ENCODE measurements around the gene SOCS7. TPM values are rescaled to one million over a fixed set of nuclear protein-coding genes. Genes with fewer than 3 reads are reported as not detected.

The SOCS7 gene
- total and polyA plus RNA-seq, 2 donors, result 3.5 to 10.4 TPM

DNA sequence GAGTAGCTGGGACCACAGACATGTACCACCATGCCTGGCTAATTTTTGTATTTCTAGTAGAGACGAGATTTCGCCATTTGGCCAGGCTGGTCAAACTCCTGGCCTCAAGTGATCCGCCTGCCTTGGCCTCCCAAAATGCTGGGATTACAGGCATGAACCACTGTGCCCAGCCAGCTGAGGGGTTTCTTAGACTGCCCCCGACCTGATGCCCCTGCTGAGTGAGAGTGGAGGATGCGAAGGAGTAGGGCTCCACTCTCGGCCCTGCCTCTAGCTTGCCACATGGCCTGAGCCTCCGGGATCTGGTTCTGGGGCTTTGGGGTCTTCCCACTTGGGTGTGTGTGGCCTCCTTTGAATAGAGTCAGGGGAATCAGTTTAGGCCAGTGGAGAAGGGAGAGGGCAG is 18.9 kb upstream of the SOCS7 start:
- Histone ChIP-seq H3K27ac (ENCODE audit: low read depth in 1 of 2, low read length in 1 of 2) (no peak overlapping the region), H3K4me3 (ENCODE audit: low read length in 2 of 2) (no peak overlapping the region), H3K27me3 (ENCODE audit: control insufficient read depth in 2 of 2, insufficient read depth in 1 of 2, low read length in 1 of 2) (no peaks in the 10 kb centered on the region), H3K4me1 (ENCODE audit: control insufficient read depth in 2 of 2, insufficient read depth in 2 of 2, low read length in 2 of 2) (no peaks in the 10 kb centered on the region), H3K36me3 (ENCODE audit: control insufficient read depth in 2 of 2, insufficient read depth in 2 of 2, low read length in 1 of 2) (no peaks in the 10 kb centered on the region), H3K9me3 (ENCODE audit: control insufficient read depth in 2 of 2, insufficient read depth in 1 of 2, low read length in 1 of 2) (no peaks in the 10 kb centered on the region)
- WGBS, result 95% methylated on average over 7 of the region's 7 CpGs
- DNase-seq (ENCODE audit: low read depth in 6 of 9, low spot score in 9 of 9), result no peak

DNA sequence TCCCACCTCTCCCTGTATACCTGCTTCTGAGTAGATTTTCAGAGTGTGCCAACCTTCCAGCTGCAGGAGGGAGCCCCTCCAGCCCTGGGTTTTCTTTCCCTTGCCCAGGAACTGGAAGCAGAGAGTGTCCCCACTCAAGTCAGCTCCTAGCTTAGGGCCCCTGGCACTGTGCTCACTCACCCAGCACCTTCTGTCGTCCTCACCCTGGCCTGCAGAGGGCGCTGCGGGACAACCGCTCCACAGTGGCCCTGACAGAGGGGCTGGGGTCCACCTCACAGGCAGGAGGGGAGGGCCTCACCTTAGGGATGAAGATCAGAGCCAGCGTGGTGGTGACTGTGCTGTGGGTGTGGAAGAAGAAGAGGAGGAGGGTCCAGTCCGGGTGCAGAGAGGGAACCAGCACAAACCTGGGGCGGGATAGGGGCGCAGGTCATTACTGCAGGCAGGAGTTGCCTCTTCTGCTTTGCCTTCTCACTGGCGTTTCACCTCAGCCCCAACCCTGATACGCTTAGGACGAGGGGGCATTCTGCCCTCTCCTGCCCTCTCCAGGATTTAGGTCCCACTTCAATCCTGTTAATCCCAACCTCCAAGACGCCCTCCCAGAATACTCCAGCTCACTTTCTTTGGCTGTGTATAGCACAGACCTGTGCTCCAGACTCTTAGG is 17.9 kb upstream of the SOCS7 start:
- 60% methylated on average over 12 of the region's 12 CpGs for WGBS
- H3K27ac ChIP-seq (ENCODE audit: low read depth in 1 of 2, low read length in 1 of 2), result no peak overlapping the region
- peak in 3 of 9 donors; percentile 37 to 54 (median 52) for DNase-seq (ENCODE audit: low read depth in 6 of 9, low spot score in 9 of 9)
- H3K27me3 ChIP-seq (ENCODE audit: control insufficient read depth in 2 of 2, insufficient read depth in 1 of 2, low read length in 1 of 2), result peaks cover 0 to 3% of the 10 kb centered on the region in 2 donors
- no peaks in the 10 kb centered on the region for H3K4me1 ChIP-seq (ENCODE audit: control insufficient read depth in 2 of 2, insufficient read depth in 2 of 2, low read length in 2 of 2)
- no peak overlapping the region for H3K4me3 ChIP-seq (ENCODE audit: low read length in 2 of 2)
- no peaks in the 10 kb centered on the region for H3K9me3 ChIP-seq (ENCODE audit: control insufficient read depth in 2 of 2, insufficient read depth in 1 of 2, low read length in 1 of 2)
- H3K36me3 ChIP-seq (ENCODE audit: control insufficient read depth in 2 of 2, insufficient read depth in 2 of 2, low read length in 1 of 2), result no peaks in the 10 kb centered on the region

DNA sequence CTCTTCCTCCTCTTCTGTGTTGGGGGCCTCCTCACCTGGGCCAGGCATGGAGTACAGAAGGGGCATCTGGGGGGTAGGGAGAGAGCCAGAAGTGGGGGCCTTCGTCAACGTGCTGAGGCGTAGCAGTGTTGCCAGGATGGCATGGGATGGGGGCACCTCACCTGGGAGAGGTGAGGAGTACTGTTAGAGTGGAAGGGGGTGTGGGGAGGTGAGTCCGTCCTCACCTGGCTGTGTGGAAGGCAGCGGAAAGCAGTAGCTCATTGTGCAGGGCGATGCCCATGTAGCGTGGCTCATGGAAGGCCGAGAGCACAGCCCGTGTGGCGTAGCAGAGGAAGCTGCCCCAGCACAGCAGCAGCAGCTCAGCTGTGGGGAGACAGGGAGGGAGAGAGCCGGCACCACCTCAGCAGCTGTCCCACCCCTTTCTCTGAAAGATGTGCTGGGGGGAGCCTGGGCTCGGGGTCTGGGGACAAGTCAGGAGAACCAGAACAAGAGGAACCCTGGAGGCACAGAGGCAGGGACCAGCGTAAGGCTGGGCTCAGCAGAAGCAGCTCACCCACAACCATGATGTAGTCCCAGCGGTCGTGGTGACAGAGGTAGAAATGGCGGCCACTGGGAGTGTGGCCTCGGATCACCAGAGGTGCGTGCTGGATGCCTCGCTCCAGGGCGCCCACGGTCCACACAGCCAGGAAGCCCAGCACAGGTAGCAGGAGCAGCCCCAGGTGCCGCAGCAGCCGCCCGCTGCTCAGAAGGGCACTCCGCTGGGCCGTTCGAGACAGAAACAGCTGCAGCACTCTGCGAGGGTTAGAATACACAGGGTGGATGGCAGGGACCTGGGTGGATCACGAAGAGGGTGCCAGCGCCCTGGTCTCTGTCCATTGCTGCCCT is 16.9 kb upstream of the SOCS7 start:
- no peaks in the 10 kb centered on the region for H3K36me3 ChIP-seq (ENCODE audit: control insufficient read depth in 2 of 2, insufficient read depth in 2 of 2, low read length in 1 of 2)
- H3K4me1 ChIP-seq (ENCODE audit: control insufficient read depth in 2 of 2, insufficient read depth in 2 of 2, low read length in 2 of 2), result no peaks in the 10 kb centered on the region
- no peaks in the 10 kb centered on the region for H3K9me3 ChIP-seq (ENCODE audit: control insufficient read depth in 2 of 2, insufficient read depth in 1 of 2, low read length in 1 of 2)
- H3K27me3 ChIP-seq (ENCODE audit: control insufficient read depth in 2 of 2, insufficient read depth in 1 of 2, low read length in 1 of 2), result peaks cover 0 to 3% of the 10 kb centered on the region in 2 donors
- DNase-seq (ENCODE audit: low read depth in 6 of 9, low spot score in 9 of 9), result no peak
- 92% methylated on average over 30 of the region's 30 CpGs for WGBS
- H3K4me3 ChIP-seq (ENCODE audit: low read length in 2 of 2), result no peak overlapping the region
- no peak overlapping the region for H3K27ac ChIP-seq (ENCODE audit: low read depth in 1 of 2, low read length in 1 of 2)

DNA sequence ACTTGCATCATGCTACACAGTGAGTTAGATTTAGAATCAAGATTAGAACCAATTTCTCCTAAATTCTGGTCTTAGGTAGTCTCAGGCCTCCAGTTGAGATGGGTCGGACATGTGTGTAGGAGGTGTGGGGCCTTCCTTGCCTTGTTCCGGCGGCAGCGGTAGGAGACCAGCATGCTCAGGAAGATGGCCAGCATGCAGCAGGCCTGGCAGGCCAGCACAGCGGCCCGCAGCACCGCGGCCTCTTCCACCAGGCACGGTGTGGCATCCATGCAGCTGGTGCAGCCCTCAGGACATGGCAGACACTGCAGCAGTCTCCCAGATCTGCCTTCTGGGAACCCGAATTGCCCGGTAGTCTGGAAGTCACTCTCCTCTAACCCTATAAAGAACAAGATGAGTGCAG is 14.8 kb upstream of the SOCS7 start:
- Histone ChIP-seq H3K27ac (ENCODE audit: low read depth in 1 of 2, low read length in 1 of 2) (no peak overlapping the region), H3K4me1 (ENCODE audit: control insufficient read depth in 2 of 2, insufficient read depth in 2 of 2, low read length in 2 of 2) (peaks cover 0 to 3% of the 10 kb centered on the region in 2 donors), H3K4me3 (ENCODE audit: low read length in 2 of 2) (no peak overlapping the region), H3K36me3 (ENCODE audit: control insufficient read depth in 2 of 2, insufficient read depth in 2 of 2, low read length in 1 of 2) (no peaks in the 10 kb centered on the region), H3K27me3 (ENCODE audit: control insufficient read depth in 2 of 2, insufficient read depth in 1 of 2, low read length in 1 of 2) (peaks cover 0 to 3% of the 10 kb centered on the region in 2 donors), H3K9me3 (ENCODE audit: control insufficient read depth in 2 of 2, insufficient read depth in 1 of 2, low read length in 1 of 2) (no peaks in the 10 kb centered on the region)
- WGBS, result 98% methylated on average over 11 of the region's 11 CpGs
- DNase-seq (ENCODE audit: low read depth in 6 of 9, low spot score in 9 of 9), result no peak

DNA sequence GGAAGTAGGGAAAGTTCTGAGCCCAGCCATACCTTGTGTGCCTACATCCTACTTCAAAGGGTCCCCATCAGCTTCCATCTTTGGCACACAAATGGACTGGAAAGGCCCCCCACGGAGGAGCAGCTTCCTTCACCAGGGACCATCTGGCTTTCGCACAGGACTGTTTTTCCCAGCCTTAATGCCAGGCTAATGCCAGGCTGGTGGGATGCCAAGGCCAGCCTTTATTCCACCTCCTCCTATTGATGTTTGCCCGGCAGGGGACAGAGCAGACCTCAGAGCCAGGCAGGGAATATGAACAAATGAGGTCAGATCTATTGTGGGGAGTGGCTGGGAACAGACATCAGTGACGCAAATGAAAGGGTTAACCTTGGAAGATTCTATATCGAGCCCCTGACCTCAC is 13.6 kb upstream of the SOCS7 start:
- no peaks in the 10 kb centered on the region for H3K36me3 ChIP-seq (ENCODE audit: control insufficient read depth in 2 of 2, insufficient read depth in 2 of 2, low read length in 1 of 2)
- H3K9me3 ChIP-seq (ENCODE audit: control insufficient read depth in 2 of 2, insufficient read depth in 1 of 2, low read length in 1 of 2), result no peaks in the 10 kb centered on the region
- no peak overlapping the region for H3K27ac ChIP-seq (ENCODE audit: low read depth in 1 of 2, low read length in 1 of 2)
- H3K4me1 ChIP-seq (ENCODE audit: control insufficient read depth in 2 of 2, insufficient read depth in 2 of 2, low read length in 2 of 2), result peaks cover 0 to 3% of the 10 kb centered on the region in 2 donors
- no peak overlapping the region for H3K4me3 ChIP-seq (ENCODE audit: low read length in 2 of 2)
- DNase-seq (ENCODE audit: low read depth in 6 of 9, low spot score in 9 of 9), result no peak
- H3K27me3 ChIP-seq (ENCODE audit: control insufficient read depth in 2 of 2, insufficient read depth in 1 of 2, low read length in 1 of 2), result peaks cover 0 to 3% of the 10 kb centered on the region in 2 donors
- WGBS, result 91% methylated on average over 5 of the region's 5 CpGs

DNA sequence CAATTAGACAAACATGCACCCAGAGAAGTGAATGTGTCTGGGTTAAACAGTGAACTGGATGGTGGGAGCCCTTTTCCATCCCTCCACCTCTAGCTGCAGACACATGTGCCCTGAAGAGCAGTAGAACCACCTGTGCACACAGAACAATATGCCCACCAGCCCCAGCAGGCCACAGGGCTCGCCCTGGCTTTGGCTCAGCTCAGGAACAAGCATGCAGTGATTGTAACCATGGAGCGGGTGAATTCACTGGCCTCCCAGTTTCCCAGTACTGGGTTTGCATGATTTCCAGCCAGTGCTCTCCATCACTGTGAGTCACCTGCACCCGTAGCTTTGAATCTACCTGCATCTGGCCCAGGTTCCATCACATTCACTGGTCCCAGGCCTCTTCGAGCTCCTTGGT is 13.1 kb upstream of the SOCS7 start:
- H3K27ac ChIP-seq (ENCODE audit: low read depth in 1 of 2, low read length in 1 of 2), result no peak overlapping the region
- no peak for DNase-seq (ENCODE audit: low read depth in 6 of 9, low spot score in 9 of 9)
- WGBS, result 93% methylated on average over 4 of the region's 4 CpGs

DNA sequence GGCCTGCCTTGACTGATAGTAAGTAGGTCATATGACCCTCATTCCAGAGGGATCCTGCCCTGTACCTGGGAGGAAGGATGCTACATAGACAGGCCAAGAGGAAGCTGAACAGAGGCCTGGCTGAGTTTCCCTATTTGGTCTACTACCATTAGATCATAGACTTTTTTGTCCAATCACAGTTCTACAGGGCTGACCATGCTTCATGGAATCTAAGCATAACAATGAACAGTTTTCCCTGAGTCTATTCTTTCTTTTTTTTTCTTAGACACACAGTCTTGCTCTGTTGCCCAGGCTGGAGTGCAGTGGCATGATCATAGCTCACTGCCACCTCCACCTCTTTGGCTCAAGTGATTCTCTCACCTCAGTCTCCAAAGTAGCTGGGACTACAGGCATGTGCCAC is 11.8 kb upstream of the SOCS7 start:
- peaks cover 0 to 6% of the 10 kb centered on the region in 2 donors for H3K27me3 ChIP-seq (ENCODE audit: control insufficient read depth in 2 of 2, insufficient read depth in 1 of 2, low read length in 1 of 2)
- no peaks in the 10 kb centered on the region for H3K9me3 ChIP-seq (ENCODE audit: control insufficient read depth in 2 of 2, insufficient read depth in 1 of 2, low read length in 1 of 2)
- H3K4me3 ChIP-seq (ENCODE audit: low read length in 2 of 2), result no peak overlapping the region
- no peak overlapping the region for H3K27ac ChIP-seq (ENCODE audit: low read depth in 1 of 2, low read length in 1 of 2)
- no peak for DNase-seq (ENCODE audit: low read depth in 6 of 9, low spot score in 9 of 9)
- no peaks in the 10 kb centered on the region for H3K36me3 ChIP-seq (ENCODE audit: control insufficient read depth in 2 of 2, insufficient read depth in 2 of 2, low read length in 1 of 2)
- peaks cover 0 to 3% of the 10 kb centered on the region in 2 donors for H3K4me1 ChIP-seq (ENCODE audit: control insufficient read depth in 2 of 2, insufficient read depth in 2 of 2, low read length in 2 of 2)

More for the DNA sequence above, 13.1 kb upstream of the SOCS7 start:
- Histone ChIP-seq H3K9me3 (ENCODE audit: control insufficient read depth in 2 of 2, insufficient read depth in 1 of 2, low read length in 1 of 2) (no peaks in the 10 kb centered on the region), H3K27me3 (ENCODE audit: control insufficient read depth in 2 of 2, insufficient read depth in 1 of 2, low read length in 1 of 2) (peaks cover 0 to 3% of the 10 kb centered on the region in 2 donors), H3K4me3 (ENCODE audit: low read length in 2 of 2) (no peak overlapping the region), H3K36me3 (ENCODE audit: control insufficient read depth in 2 of 2, insufficient read depth in 2 of 2, low read length in 1 of 2) (no peaks in the 10 kb centered on the region), H3K4me1 (ENCODE audit: control insufficient read depth in 2 of 2, insufficient read depth in 2 of 2, low read length in 2 of 2) (peaks cover 0 to 3% of the 10 kb centered on the region in 2 donors)

DNA sequence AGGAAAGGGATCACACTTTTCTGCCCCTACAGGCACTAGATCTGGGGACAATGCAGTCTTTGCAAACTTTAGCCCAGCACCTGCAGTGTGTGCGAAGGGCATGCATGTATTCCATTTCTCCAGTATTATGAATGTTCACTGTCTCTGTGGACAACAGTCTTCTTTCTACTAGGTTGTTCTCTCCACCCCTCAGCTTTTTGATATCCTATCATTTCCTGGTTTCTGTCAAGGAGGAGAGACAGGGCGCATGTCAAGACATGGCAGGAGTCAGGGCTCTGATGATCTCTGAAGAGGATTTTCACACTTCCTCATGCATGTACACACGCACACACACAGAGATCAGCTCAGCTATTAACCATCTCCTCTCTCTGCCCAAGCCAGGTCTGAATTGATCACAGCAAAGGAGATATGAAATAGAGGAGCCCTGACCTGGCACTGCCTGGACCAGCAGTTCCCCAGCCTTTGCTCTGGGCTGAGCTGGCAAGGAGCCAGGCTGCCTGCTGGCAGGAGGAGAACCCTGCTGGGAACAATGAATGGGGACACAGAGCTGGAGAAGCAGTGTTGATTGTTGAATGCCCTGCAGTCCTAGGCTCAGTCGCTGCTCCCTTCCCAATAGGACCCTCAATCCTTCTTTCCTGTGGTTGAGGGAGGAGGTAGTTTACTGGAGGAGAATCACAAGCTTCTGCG is 10.5 kb upstream of the SOCS7 start:
- Histone ChIP-seq H3K4me1 (ENCODE audit: control insufficient read depth in 2 of 2, insufficient read depth in 2 of 2, low read length in 2 of 2) (peaks cover 0 to 3% of the 10 kb centered on the region in 2 donors), H3K4me3 (ENCODE audit: low read length in 2 of 2) (no peak overlapping the region), H3K36me3 (ENCODE audit: control insufficient read depth in 2 of 2, insufficient read depth in 2 of 2, low read length in 1 of 2) (no peaks in the 10 kb centered on the region), H3K27ac (ENCODE audit: low read depth in 1 of 2, low read length in 1 of 2) (no peak overlapping the region), H3K27me3 (ENCODE audit: control insufficient read depth in 2 of 2, insufficient read depth in 1 of 2, low read length in 1 of 2) (peaks cover 0 to 6% of the 10 kb centered on the region in 2 donors), H3K9me3 (ENCODE audit: control insufficient read depth in 2 of 2, insufficient read depth in 1 of 2, low read length in 1 of 2) (no peaks in the 10 kb centered on the region)
- WGBS, result 87% methylated on average over 5 of the region's 5 CpGs
- no peak for DNase-seq (ENCODE audit: low read depth in 6 of 9, low spot score in 9 of 9)
